Measurements from ENCODE around the gene DLG1. TPM values are rescaled to one million over a fixed set of nuclear protein-coding genes. Genes with fewer than 3 reads are reported as not detected.
A peak's percentile ranks its signal among the peaks of the same experiment; 100 is the strongest.

DLG1 gene
- total and polyA plus RNA-seq, 9 of the 15 experiments (the other 6 are each of a cell fraction or from before 2014, with no cell fraction given): 9.4 to 63.5 (median 43.6) TPM

- Histone ChIP-seq H4K20me1 (replicated peaks; ENCODE audit: control insufficient read depth, insufficient read depth, low read length) (no peaks in the 10 kb centered on the region), H3K4me1 (replicated peaks in 1 of 2; ENCODE audit: control insufficient read depth in 2 of 2, insufficient read depth in 2 of 2, low read length in 2 of 2) (no peaks in the 10 kb centered on the region), H3K4me3 (no peak overlapping the region), H3K27ac (ENCODE audit: extremely low read depth, low read depth, low read length) (no peak overlapping the region), H3K27me3 (ENCODE audit: control insufficient read depth in 2 of 2, insufficient read depth in 2 of 2, low read length in 2 of 2) (no peaks in the 10 kb centered on the region), H3K9ac (ENCODE audit: insufficient read depth in 1 of 2, low read depth in 2 of 2, low read length in 2 of 2) (no peak overlapping the region), H3K9me3 (replicated peaks; ENCODE audit: control insufficient read depth, insufficient read depth, low read depth, low read length) (no peaks in the 10 kb centered on the region), H2AFZ (ENCODE audit: low read depth, low read length) (no peak overlapping the region), H3K4me2 (ENCODE audit: insufficient read depth, low read length) (no peak overlapping the region), H3K36me3 (ENCODE audit: control insufficient read depth, insufficient read depth, low read length) (peaks cover 44% of the 10 kb centered on the region), H3K9me1 (ENCODE audit: control insufficient read depth, insufficient read depth, low read length) (no peaks in the 10 kb centered on the region), H3K79me2 (ENCODE audit: control insufficient read depth, insufficient read depth, low read length) (no peaks in the 10 kb centered on the region)
- peak; percentile 32 for FAIRE-seq
- WGBS (ENCODE audit: insufficient coverage, low coverage, missing lambda C conversion rate): 96% methylated on average over 3 of the region's 3 CpGs
- no peak for DNase-seq (ENCODE audit: extremely low read depth in 1 of 4, low spot score in 3 of 4)
- ATAC-seq: no peak
- intact Hi-C loops (cut with micrococcal nuclease): no loop called here
- no TSS peak for BruUV-seq (replicated peaks)
- POLR2A ChIA-PET: no interaction called here
- CTCF ChIA-PET (ENCODE audit: low intra/inter-chr PET ratio): no interaction called here
- in situ Hi-C loops (cut with MboI): no loop called here
- TF ChIP-seq EZH2 (IDR thresholded peaks at IDR 0.05; ENCODE audit: borderline replicate concordance, low read depth, low read length) (no peak), ZBTB40 (IDR thresholded peaks at IDR 0.05) (no peak), ZBTB40 (CRISPR knock-in tag; IDR thresholded peaks at IDR 0.05) (no peak), STAG1 (CRISPR knock-in tag; IDR thresholded peaks at IDR 0.05; ENCODE audit: borderline replicate concordance) (no peak), KAT2B (IDR thresholded peaks at IDR 0.05; ENCODE audit: low read depth, low read length) (no peak), HDAC3 (IDR thresholded peaks at IDR 0.05; ENCODE audit: borderline replicate concordance, partially characterized antibody) (no peak), TRIM25 (IDR thresholded peaks at IDR 0.05; ENCODE audit: borderline replicate concordance) (no peak), TEAD4 (IDR thresholded peaks at IDR 0.05; ENCODE audit: low read length) (no peak), TEAD4 (CRISPR knock-in tag; IDR thresholded peaks at IDR 0.05; ENCODE audit: borderline replicate concordance) (no peak), ARNT (IDR thresholded peaks at IDR 0.05) (no peak), HMBOX1 (IDR thresholded peaks at IDR 0.05) (no peak), TCF3 (CRISPR knock-in tag; IDR thresholded peaks at IDR 0.05) (no peak)
Measured at GRCh38 chr3:197114007-197114406, 184.4 kb downstream of the DLG1 start.
